ENCODE measurements around the gene CANT1. TPM values are rescaled to one million over a fixed set of nuclear protein-coding genes. Genes with fewer than 3 reads are reported as not detected.

Gene CANT1
- total RNA-seq, 1 donor from 2014 or later: 81.6 TPM

GRCh38 chr17:79053251-79053925 is 43.8 kb upstream of the CANT1 start:
- no peak for DNase-seq (ENCODE audit: low spot score)
- peaks cover 5% of the 10 kb centered on the region for H3K27me3 Mint-ChIP-seq (ENCODE audit: unreplicated experiment)
- TF ChIP-seq CTCF (IDR thresholded peaks at IDR 0.05; ENCODE audit: unreplicated experiment): no peak

GRCh38 chr17:79052131-79052530 is 42.6 kb upstream of the CANT1 start:
- Mint-ChIP-seq H3K4me1 (ENCODE audit: unreplicated experiment) (no peaks in the 10 kb centered on the region), H3K9me3 (ENCODE audit: unreplicated experiment) (no peaks in the 10 kb centered on the region), H3K27ac (ENCODE audit: unreplicated experiment) (no peak overlapping the region), H3K27me3 (ENCODE audit: unreplicated experiment) (peaks cover 5% of the 10 kb centered on the region), H3K36me3 (ENCODE audit: low read depth, unreplicated experiment) (no peaks in the 10 kb centered on the region), H3K4me3 (ENCODE audit: unreplicated experiment) (no peak overlapping the region)
- no peak for TF ChIP-seq CTCF (IDR thresholded peaks at IDR 0.05; ENCODE audit: unreplicated experiment)
- no peak for DNase-seq (ENCODE audit: low spot score)

More at GRCh38 chr17:79053251-79053925, 43.8 kb upstream of the CANT1 start:
- no peak overlapping the region for H3K27ac Mint-ChIP-seq (ENCODE audit: unreplicated experiment)
- no peaks in the 10 kb centered on the region for H3K9me3 Mint-ChIP-seq (ENCODE audit: unreplicated experiment)
- H3K4me1 Mint-ChIP-seq (ENCODE audit: unreplicated experiment): no peaks in the 10 kb centered on the region
- H3K36me3 Mint-ChIP-seq (ENCODE audit: low read depth, unreplicated experiment): no peaks in the 10 kb centered on the region
- no peak overlapping the region for H3K4me3 Mint-ChIP-seq (ENCODE audit: unreplicated experiment)

- Mint-ChIP-seq H3K4me3 (ENCODE audit: unreplicated experiment) (no peak overlapping the region), H3K4me1 (ENCODE audit: unreplicated experiment) (no peaks in the 10 kb centered on the region), H3K27ac (ENCODE audit: unreplicated experiment) (no peak overlapping the region), H3K9me3 (ENCODE audit: unreplicated experiment) (no peaks in the 10 kb centered on the region), H3K36me3 (ENCODE audit: low read depth, unreplicated experiment) (no peaks in the 10 kb centered on the region), H3K27me3 (ENCODE audit: unreplicated experiment) (peaks cover 5% of the 10 kb centered on the region)
- no peak for DNase-seq (ENCODE audit: low spot score)
- TF ChIP-seq CTCF (IDR thresholded peaks at IDR 0.05; ENCODE audit: unreplicated experiment): no peak
Measured at GRCh38 chr17:79051306-79051705, 41.7 kb upstream of the CANT1 start.

GRCh38 chr17:79050551-79050950 is 41.0 kb upstream of the CANT1 start:
- DNase-seq (ENCODE audit: low spot score): no peak
- Mint-ChIP-seq H3K9me3 (ENCODE audit: unreplicated experiment) (no peaks in the 10 kb centered on the region), H3K27ac (ENCODE audit: unreplicated experiment) (no peak overlapping the region), H3K4me3 (ENCODE audit: unreplicated experiment) (no peak overlapping the region), H3K4me1 (ENCODE audit: unreplicated experiment) (no peaks in the 10 kb centered on the region), H3K27me3 (ENCODE audit: unreplicated experiment) (peaks cover 9% of the 10 kb centered on the region), H3K36me3 (ENCODE audit: low read depth, unreplicated experiment) (no peaks in the 10 kb centered on the region)
- TF ChIP-seq CTCF (IDR thresholded peaks at IDR 0.05; ENCODE audit: unreplicated experiment): no peak

GRCh38 chr17:79049821-79050220 is 40.3 kb upstream of the CANT1 start:
- no peak overlapping the region for H3K27ac Mint-ChIP-seq (ENCODE audit: unreplicated experiment)
- no peaks in the 10 kb centered on the region for H3K4me1 Mint-ChIP-seq (ENCODE audit: unreplicated experiment)
- DNase-seq (ENCODE audit: low spot score): no peak
- no peaks in the 10 kb centered on the region for H3K9me3 Mint-ChIP-seq (ENCODE audit: unreplicated experiment)
- H3K4me3 Mint-ChIP-seq (ENCODE audit: unreplicated experiment): no peak overlapping the region
- TF ChIP-seq CTCF (IDR thresholded peaks at IDR 0.05; ENCODE audit: unreplicated experiment): no peak
- no peaks in the 10 kb centered on the region for H3K36me3 Mint-ChIP-seq (ENCODE audit: low read depth, unreplicated experiment)
- H3K27me3 Mint-ChIP-seq (ENCODE audit: unreplicated experiment): peaks cover 14% of the 10 kb centered on the region

Measured in endothelial cell (in vitro differentiated cells).